Measurements from ENCODE around the gene ARL8A.

DNA sequence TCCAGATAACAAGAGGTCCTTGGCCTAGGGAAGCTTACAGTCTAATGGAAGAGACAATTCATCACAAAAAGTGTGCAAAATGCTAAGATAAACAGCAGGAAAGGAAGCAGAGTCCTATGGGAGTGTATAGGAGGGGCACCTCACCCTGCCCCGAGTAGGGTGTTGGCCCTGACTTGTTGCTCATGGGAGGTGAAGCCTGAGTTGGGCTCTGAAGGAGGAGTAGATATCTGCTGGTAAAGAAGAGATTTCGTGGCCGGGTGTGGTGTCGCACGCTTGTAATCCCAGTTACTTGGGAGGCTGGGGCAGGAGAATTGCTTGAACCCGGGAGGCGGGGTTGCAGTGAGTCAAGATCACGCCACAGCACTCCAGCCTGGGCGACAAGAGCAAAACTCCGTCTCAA, 40.5 kb downstream of the ARL8A start:
- TF ChIP-seq, protein P1, sequence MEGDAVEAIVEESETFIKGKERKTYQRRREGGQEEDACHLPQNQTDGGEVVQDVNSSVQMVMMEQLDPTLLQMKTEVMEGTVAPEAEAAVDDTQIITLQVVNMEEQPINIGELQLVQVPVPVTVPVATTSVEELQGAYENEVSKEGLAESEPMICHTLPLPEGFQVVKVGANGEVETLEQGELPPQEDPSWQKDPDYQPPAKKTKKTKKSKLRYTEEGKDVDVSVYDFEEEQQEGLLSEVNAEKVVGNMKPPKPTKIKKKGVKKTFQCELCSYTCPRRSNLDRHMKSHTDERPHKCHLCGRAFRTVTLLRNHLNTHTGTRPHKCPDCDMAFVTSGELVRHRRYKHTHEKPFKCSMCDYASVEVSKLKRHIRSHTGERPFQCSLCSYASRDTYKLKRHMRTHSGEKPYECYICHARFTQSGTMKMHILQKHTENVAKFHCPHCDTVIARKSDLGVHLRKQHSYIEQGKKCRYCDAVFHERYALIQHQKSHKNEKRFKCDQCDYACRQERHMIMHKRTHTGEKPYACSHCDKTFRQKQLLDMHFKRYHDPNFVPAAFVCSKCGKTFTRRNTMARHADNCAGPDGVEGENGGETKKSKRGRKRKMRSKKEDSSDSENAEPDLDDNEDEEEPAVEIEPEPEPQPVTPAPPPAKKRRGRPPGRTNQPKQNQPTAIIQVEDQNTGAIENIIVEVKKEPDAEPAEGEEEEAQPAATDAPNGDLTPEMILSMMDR (IDR thresholded peaks at IDR 0.05; ENCODE audit: poor library complexity) = no peak
- no peak for TF ChIP-seq EZH2 (IDR thresholded peaks at IDR 0.05; ENCODE audit: borderline replicate concordance)

All from hepatocyte (in vitro differentiated cells).